GM12892 (cell line): Measurements from ENCODE around the gene CTNS.

Experiments used
- DNase-seq: peaks from one replicate; pipeline ENCODE4 v3.0.0; 2011; ENCODE audit not compliant: insufficient read length
- FAIRE-seq: peaks from 2 replicates; lab custom pipeline; 2011; peaks lifted over from hg19 to GRCh38; lab: Jason Lieb, UNC
- POLR2A ChIP-seq: IDR thresholded peaks from 2 replicates; pipeline ENCODE4 v1.6.1; 2011; ENCODE audit warnings: low read depth, low read length, control low read depth
- POLR2AphosphoS5 ChIP-seq: IDR thresholded peaks from 2 replicates; pipeline ENCODE4 v1.6.1; 2011; ENCODE audit warnings: low read depth, low read length, control low read depth
- TAF1 ChIP-seq: IDR thresholded peaks from 2 replicates; pipeline ENCODE4 v1.6.1; 2011; ENCODE audit warnings: low read depth, mild to moderate bottlenecking, control low read depth, low read length, borderline replicate concordance

CTNS gene

DNA sequence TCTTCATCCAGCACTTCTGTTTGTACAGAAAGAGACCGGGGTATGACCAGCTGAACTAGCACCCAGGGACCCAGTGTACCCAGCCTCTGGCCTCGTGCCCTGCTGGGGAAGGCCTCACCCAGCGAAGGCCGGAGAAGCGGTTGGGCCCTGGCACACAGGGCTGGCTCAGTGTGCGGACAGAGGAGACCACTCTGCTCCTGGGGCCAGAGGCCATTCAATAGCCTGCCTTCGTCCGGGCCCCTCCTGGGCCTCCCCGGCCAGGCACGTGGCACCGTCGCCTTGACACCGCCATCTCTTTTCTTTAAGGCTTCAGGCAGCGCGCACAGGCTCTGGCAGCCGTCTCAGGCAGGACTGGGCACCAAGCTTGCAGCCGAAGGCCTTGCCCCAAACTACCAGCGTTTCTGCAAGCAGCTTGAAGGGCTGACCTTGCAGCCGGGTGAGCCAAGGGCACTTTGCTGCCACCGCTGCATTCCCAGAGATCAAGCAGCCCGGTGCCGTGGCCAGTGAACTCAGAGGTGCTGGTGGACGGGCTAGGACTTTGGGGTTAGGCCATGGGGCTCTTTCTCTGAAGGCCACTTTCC is 23.8 kb downstream of the CTNS start:
- TF ChIP-seq TAF1 = no peak
- no peak for TF ChIP-seq POLR2A
- no peak for TF ChIP-seq POLR2AphosphoS5
- DNase-seq (no peak), FAIRE-seq (no peak)

DNA sequence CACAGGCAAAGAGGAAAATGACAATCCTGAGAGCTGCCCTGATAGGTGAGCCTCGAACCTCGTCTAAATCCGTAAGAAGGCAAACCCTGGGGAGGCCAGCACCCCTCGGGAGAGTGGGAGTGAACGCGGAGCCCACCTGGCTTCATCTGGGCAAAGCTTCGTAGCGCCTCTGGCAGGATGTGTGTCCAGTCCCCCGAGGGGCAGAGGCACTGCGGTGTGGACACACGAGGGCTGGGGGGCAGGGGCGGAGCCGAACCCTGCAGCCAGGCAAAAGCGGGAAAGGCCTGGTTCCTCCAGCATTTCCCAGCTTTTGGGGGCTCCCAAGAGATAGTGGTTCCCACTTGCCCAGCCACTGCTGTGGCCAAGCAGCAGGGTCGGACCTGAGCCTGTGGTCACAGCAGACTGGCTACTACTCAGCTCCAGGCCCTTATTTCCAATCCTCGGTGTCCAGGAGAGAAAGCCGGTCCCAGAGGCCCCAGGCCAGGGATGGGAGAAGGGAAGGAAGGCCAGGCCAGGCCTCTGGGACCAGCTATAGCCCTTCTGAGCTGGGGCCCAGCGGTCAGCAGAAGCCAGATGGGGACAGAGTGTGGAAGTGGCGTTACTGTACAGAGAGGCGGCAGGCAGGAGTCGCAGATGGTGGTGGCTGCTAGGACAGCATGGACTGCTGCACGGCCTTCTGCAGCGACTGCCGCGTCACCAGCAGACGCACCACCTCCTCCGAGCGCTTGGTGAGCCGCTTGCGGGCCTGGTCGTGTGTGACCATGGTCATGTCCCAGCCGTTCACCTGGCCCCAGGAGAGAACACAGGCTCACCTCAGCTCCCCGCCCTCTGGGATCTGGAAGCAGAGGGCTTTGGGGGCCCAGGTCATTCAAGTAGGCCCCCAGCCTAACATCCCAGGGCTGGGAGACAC is 26.8 kb downstream of the CTNS start:
- no peak for DNase-seq
- FAIRE-seq = no peak
- TF ChIP-seq POLR2A (no peak), TAF1 (no peak), POLR2AphosphoS5 (no peak)

GRCh38 chr17:3665834-3666233 is 29.3 kb downstream of the CTNS start:
- FAIRE-seq = no peak
- no peak for DNase-seq
- TF ChIP-seq POLR2A (no peak), TAF1 (no peak), POLR2AphosphoS5 (no peak)

DNA sequence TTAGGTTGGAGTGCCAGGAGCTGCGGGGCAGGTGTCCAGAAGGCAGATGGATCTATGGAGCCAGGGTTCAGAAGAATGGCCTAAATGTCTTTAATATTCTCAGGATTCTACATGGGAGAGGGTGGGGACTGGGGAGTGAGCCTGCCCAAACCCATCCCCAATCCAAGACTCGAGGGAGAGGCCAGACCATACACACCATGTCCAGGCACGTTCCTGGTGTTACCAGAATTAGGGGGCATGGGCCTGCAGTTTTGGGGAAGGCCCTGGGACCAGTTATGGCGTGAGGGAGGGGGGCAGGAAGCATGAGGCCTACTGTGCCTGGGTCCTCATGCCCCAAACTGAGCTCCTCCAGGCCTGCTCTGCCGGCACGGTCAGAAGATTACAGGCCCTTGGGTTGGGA is 30.0 kb downstream of the CTNS start:
- FAIRE-seq = no peak
- DNase-seq = no peak
- TF ChIP-seq POLR2AphosphoS5 (no peak), TAF1 (no peak)

- no peak for DNase-seq
- FAIRE-seq = no peak
- TF ChIP-seq POLR2AphosphoS5 (no peak), TAF1 (no peak), POLR2A (no peak)
Observed at GRCh38 chr17:3667366-3668278, 31.1 kb downstream of the CTNS start.

DNA sequence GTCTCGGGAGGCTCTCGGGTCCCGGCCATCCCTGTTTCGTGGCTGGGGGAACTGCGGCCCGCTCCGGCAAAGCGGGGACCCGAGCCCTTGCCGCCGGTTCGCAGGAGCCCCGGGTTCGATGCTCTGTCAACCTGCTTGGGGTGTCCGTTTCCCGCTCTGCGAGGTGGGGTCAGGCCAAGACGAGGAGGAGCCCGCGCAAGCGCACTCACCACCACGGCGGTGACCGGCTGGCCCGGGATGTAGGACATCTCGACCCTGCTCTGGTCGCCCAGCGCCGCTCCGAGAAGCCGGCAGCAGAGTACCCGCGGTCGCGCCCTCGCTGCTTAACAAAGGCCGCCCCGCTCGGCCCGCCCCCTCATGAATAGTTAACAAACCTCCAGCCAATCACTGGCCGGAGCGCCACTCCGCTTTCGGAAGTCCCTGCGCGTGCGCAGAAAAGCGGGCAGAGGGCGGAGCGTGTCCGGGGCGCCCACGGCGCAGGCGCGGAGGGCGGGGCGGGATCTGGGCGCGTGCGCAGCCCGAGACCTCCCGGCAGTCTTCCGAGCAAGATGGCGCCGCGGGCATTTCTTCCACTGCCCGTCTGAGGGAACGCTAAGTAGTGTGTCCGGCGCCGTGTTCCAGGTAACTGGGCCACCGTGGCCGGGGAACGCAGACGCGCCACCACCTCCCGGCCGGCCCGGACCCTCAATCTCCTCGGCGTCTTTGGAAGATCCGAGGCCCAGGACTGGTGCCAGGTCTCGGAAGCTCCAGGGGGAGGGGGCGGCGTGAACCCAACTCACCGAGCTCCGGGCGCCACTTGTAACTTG is 31.9 kb downstream of the CTNS start, which contains the start of the genes EMC6 and TAX1BP3:
Gene EMC6 (plus strand): TSS at position 534 of the 806 bp plus-strand sequence. CDS start 335 bp downstream, outside the sequence.
Gene TAX1BP3 (minus strand): TSS at position 300 of the 806 bp plus-strand sequence. CDS start 52 bp downstream, at position 248.
- peak; percentile 100 for DNase-seq
- TF ChIP-seq TAF1 (peak; percentile 99), POLR2A (peak; percentile 92), POLR2AphosphoS5 (peak; percentile 86)
- peak; percentile 99 for FAIRE-seq

DNA sequence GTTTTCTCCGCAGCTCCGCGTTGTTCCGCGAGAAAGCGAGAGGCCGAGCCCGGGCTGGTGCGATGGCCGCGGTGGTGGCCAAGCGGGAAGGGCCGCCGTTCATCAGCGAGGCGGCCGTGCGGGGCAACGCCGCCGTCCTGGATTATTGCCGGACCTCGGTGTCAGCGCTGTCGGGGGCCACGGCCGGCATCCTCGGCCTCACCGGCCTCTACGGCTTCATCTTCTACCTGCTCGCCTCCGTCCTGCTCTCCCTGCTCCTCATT is 32.5 kb downstream of the CTNS start:
- no peak for FAIRE-seq
- TF ChIP-seq POLR2AphosphoS5 = no peak
- TF ChIP-seq TAF1 = no peak
- TF ChIP-seq POLR2A = no peak
- no peak for DNase-seq

DNA sequence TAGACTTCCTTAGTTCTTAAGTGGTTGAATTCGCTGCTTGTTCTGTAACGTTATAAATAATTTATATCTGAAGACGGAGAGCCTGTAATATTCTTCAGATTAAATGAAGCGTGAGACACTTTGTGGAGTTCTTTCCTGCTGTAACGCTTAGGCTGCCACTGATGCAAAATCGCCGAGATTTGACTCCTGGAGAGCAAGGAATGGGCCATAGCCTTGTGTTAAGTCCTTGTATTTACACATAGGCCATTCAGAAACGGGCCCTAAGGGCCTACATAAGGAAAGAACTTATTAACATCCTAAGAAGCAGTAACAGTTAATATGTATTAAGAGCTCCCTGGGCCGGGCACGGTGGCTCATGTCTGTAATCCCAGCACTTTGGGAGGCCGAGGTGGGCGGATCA is 33.0 kb downstream of the CTNS start:
- DNase-seq = no peak
- TF ChIP-seq POLR2A = no peak
- no peak for TF ChIP-seq TAF1
- no peak for TF ChIP-seq POLR2AphosphoS5
- FAIRE-seq = peak; percentile 14

GRCh38 chr17:3672571-3672970 is 36.0 kb downstream of the CTNS start:
- DNase-seq = no peak
- no peak for TF ChIP-seq POLR2AphosphoS5
- no peak for TF ChIP-seq POLR2A
- TF ChIP-seq TAF1 = no peak
- no peak for FAIRE-seq

- no peak for TF ChIP-seq TAF1
- TF ChIP-seq POLR2A = no peak
- TF ChIP-seq POLR2AphosphoS5 = no peak
Observed at GRCh38 chr17:3675886-3676285, 39.3 kb downstream of the CTNS start.

More at GRCh38 chr17:3675886-3676285, 39.3 kb downstream of the CTNS start:
- no peak for DNase-seq
- no peak for FAIRE-seq
